ENCODE results near the gene HTR6. TPM values are rescaled to one million over a fixed set of nuclear protein-coding genes. Genes with fewer than 3 reads are reported as not detected.

Gene HTR6
- total RNA-seq, 1 donor from 2014 or later: 0.11 TPM

DNA sequence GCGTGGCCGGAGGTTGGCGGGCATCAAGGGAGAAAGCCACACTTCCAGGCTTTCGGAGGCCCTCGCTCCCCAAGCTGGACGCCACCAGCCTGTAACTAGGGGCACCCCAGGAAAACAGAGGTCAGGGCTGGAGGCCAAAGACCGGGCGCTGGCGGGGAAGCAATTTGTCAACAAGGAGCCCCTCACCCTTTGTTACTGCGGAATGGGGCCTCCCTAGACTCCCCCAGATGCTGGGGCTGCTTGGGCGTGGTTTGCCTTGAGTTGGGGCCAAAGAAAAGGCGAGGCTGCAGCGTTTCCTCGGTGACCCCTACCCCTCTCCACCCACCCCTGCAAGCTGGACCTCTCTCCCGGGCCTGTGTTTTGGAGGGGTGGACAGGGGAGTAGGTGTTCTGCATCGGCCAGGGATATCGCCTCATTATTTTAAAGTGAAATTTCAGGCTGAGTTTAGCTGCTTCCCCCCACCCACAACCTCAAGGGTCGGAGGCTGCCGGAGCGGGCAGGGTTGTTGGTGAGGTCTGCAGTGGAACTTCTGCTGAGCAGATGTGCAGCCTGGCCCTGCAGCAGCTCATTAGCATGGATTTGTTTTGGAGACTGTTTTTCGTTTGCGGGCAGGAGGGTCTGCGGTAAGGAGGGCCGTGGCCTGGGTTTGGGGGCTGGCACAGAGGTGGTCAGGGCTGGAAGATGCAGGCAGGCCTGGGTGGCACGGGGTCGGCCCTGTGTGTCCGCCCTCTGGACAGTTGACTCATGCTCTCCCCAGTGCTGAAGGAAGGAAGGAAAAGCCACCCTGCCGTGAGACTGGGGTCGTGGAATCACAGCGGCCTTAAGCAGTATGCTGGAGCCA, 19.0 kb upstream of the HTR6 start:
- no peaks in the 10 kb centered on the region for H3K36me3 ChIP-seq (ENCODE audit: insufficient read depth, low read length)
- peak overlapping the region; percentile 62 for H3K27ac Mint-ChIP-seq (ENCODE audit: unreplicated experiment)
- TF ChIP-seq, protein P1, sequence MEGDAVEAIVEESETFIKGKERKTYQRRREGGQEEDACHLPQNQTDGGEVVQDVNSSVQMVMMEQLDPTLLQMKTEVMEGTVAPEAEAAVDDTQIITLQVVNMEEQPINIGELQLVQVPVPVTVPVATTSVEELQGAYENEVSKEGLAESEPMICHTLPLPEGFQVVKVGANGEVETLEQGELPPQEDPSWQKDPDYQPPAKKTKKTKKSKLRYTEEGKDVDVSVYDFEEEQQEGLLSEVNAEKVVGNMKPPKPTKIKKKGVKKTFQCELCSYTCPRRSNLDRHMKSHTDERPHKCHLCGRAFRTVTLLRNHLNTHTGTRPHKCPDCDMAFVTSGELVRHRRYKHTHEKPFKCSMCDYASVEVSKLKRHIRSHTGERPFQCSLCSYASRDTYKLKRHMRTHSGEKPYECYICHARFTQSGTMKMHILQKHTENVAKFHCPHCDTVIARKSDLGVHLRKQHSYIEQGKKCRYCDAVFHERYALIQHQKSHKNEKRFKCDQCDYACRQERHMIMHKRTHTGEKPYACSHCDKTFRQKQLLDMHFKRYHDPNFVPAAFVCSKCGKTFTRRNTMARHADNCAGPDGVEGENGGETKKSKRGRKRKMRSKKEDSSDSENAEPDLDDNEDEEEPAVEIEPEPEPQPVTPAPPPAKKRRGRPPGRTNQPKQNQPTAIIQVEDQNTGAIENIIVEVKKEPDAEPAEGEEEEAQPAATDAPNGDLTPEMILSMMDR (IDR thresholded peaks at IDR 0.05; ENCODE audit: insufficient read depth, low read depth, low read length): no peak
- no peak for TF ChIP-seq EZH2 (IDR thresholded peaks at IDR 0.05; ENCODE audit: insufficient read depth, low read length)
- peak overlapping the region; percentile 78 for H3K4me3 ChIP-seq (ENCODE audit: insufficient read depth, low read depth, low read length)
- peak overlapping the region; percentile 100 for H3K4me2 ChIP-seq (ENCODE audit: low read length)
- H2AFZ ChIP-seq (ENCODE audit: low read depth, low read length): peak overlapping the region; percentile 79
- peaks cover 55% of the 10 kb centered on the region for H4K20me1 ChIP-seq (ENCODE audit: insufficient read depth, low read length)
- H3K79me2 ChIP-seq (ENCODE audit: insufficient read depth, low read length): peaks cover 58% of the 10 kb centered on the region
- peaks cover 2% of the 10 kb centered on the region for H3K36me3 Mint-ChIP-seq (ENCODE audit: low read depth, unreplicated experiment)
- H3K4me1 Mint-ChIP-seq (ENCODE audit: low read depth, unreplicated experiment): peaks cover 10% of the 10 kb centered on the region
- H3K9me3 ChIP-seq (ENCODE audit: insufficient read depth, low read depth, low read length): no peaks in the 10 kb centered on the region
- no peaks in the 10 kb centered on the region for H3K27me3 ChIP-seq (ENCODE audit: insufficient read depth, low read length)
- FAIRE-seq (no peak), DNase-seq (ENCODE audit: low read depth) (no peak)
- H3K9ac ChIP-seq (ENCODE audit: low read length): peak overlapping the region; percentile 92
- H3K27ac ChIP-seq (ENCODE audit: low read depth, low read length): no peak overlapping the region
- peaks cover 30% of the 10 kb centered on the region for H3K4me1 ChIP-seq (ENCODE audit: insufficient read depth, low read length)
- peaks cover 9% of the 10 kb centered on the region for H3K27me3 Mint-ChIP-seq (ENCODE audit: low read depth, unreplicated experiment)
- H3K9me3 Mint-ChIP-seq (ENCODE audit: unreplicated experiment): no peaks in the 10 kb centered on the region
- H3K4me3 Mint-ChIP-seq (ENCODE audit: unreplicated experiment): peak overlapping the region; percentile 98

GRCh38 chr1:19646377-19647319, 18.0 kb upstream of the HTR6 start:
- Mint-ChIP-seq H3K4me1 (ENCODE audit: low read depth, unreplicated experiment) (peaks cover 5% of the 10 kb centered on the region), H3K9me3 (ENCODE audit: unreplicated experiment) (no peaks in the 10 kb centered on the region), H3K27me3 (ENCODE audit: low read depth, unreplicated experiment) (peaks cover 4% of the 10 kb centered on the region), H3K4me3 (ENCODE audit: unreplicated experiment) (peak overlapping the region; percentile 34), H3K36me3 (ENCODE audit: low read depth, unreplicated experiment) (peaks cover 2% of the 10 kb centered on the region), H3K27ac (ENCODE audit: unreplicated experiment) (peak overlapping the region; percentile 26)
- no peak overlapping the region for H3K27ac ChIP-seq (ENCODE audit: low read depth, low read length)
- H3K4me2 ChIP-seq (ENCODE audit: low read length): peak overlapping the region; percentile 100
- H2AFZ ChIP-seq (ENCODE audit: low read depth, low read length): no peak overlapping the region
- no peaks in the 10 kb centered on the region for H3K9me3 ChIP-seq (ENCODE audit: insufficient read depth, low read depth, low read length)
- no peak for TF ChIP-seq EZH2 (IDR thresholded peaks at IDR 0.05; ENCODE audit: insufficient read depth, low read length)
- TF ChIP-seq, protein P1 (IDR thresholded peaks at IDR 0.05; ENCODE audit: insufficient read depth, low read depth, low read length): no peak
- H3K79me2 ChIP-seq (ENCODE audit: insufficient read depth, low read length): peaks cover 65% of the 10 kb centered on the region
- H3K4me3 ChIP-seq (ENCODE audit: insufficient read depth, low read depth, low read length): no peak overlapping the region
- no peak overlapping the region for H3K9ac ChIP-seq (ENCODE audit: low read length)
- no peaks in the 10 kb centered on the region for H3K36me3 ChIP-seq (ENCODE audit: insufficient read depth, low read length)
- H3K27me3 ChIP-seq (ENCODE audit: insufficient read depth, low read length): no peaks in the 10 kb centered on the region
- DNase-seq (ENCODE audit: low read depth): no peak
- H3K4me1 ChIP-seq (ENCODE audit: insufficient read depth, low read length): peaks cover 29% of the 10 kb centered on the region
- no peak for FAIRE-seq
- peaks cover 64% of the 10 kb centered on the region for H4K20me1 ChIP-seq (ENCODE audit: insufficient read depth, low read length)

Measured in astrocyte (in vitro differentiated cells and primary cell).